ENCODE measurements around the gene NTM. TPM values are rescaled to one million over a fixed set of nuclear protein-coding genes. Genes with fewer than 3 reads are reported as not detected.
"Not testable (repeated sequence)": the region's sequence is repeated elsewhere in the genome, so short reads cannot be mapped to it uniquely, and the experiment has no call there.

The NTM gene
- total and polyA plus RNA-seq, 9 donors: 0.16 to 8.5 (median 0.55) TPM; not detected in 3

GRCh38 chr11:131909426-131910177, 539.2 kb downstream of the NTM start:
- TF ChIP-seq, protein P1, sequence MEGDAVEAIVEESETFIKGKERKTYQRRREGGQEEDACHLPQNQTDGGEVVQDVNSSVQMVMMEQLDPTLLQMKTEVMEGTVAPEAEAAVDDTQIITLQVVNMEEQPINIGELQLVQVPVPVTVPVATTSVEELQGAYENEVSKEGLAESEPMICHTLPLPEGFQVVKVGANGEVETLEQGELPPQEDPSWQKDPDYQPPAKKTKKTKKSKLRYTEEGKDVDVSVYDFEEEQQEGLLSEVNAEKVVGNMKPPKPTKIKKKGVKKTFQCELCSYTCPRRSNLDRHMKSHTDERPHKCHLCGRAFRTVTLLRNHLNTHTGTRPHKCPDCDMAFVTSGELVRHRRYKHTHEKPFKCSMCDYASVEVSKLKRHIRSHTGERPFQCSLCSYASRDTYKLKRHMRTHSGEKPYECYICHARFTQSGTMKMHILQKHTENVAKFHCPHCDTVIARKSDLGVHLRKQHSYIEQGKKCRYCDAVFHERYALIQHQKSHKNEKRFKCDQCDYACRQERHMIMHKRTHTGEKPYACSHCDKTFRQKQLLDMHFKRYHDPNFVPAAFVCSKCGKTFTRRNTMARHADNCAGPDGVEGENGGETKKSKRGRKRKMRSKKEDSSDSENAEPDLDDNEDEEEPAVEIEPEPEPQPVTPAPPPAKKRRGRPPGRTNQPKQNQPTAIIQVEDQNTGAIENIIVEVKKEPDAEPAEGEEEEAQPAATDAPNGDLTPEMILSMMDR (IDR thresholded peaks at IDR 0.05): no peak
- TF ChIP-seq EP300 (IDR thresholded peaks at IDR 0.05) (no peak), POLR2A (IDR thresholded peaks at IDR 0.05) (no peak)
- no peak for DNase-seq
- Histone ChIP-seq H3K9me3 (no peaks in the 10 kb centered on the region), H3K27me3 (no peaks in the 10 kb centered on the region), H3K27ac (no peak overlapping the region), H3K4me3 (no peak overlapping the region), H3K4me1 (ENCODE audit: insufficient read depth) (no peaks in the 10 kb centered on the region), H3K36me3 (no peaks in the 10 kb centered on the region)
- WGBS, 3 donors: 76 to 87% (median 81%) methylated on average over 10 of the region's 10 CpGs
- intact Hi-C loops (cut with DNase I): no loop called here

GRCh38 chr11:131910178-131910522, 539.7 kb downstream of the NTM start:
- Histone ChIP-seq H3K27ac (no peak overlapping the region), H3K27me3 (no peaks in the 10 kb centered on the region), H3K4me3 (no peak overlapping the region), H3K4me1 (ENCODE audit: insufficient read depth) (no peaks in the 10 kb centered on the region), H3K9me3 (no peaks in the 10 kb centered on the region), H3K36me3 (no peaks in the 10 kb centered on the region)
- intact Hi-C loops (cut with DNase I): no loop called here
- whole genome bisulfite sequencing, 3 donors: 5 to 8% (median 6%) methylated on average over 21 of the region's 21 CpGs
- no peak for DNase-seq
- no peak for TF ChIP-seq EP300 (IDR thresholded peaks at IDR 0.05)
- TF ChIP-seq POLR2A (IDR thresholded peaks at IDR 0.05): no peak
- TF ChIP-seq, protein P1 (IDR thresholded peaks at IDR 0.05): no peak

GRCh38 chr11:131910523-131911387, 540.3 kb downstream of the NTM start:
- WGBS, 3 donors: 0 to 3% (median 1%) methylated on average over 54 to 105 of the region's 105 CpGs
- Histone ChIP-seq H3K27me3 (no peaks in the 10 kb centered on the region), H3K4me1 (ENCODE audit: insufficient read depth) (no peaks in the 10 kb centered on the region), H3K27ac (no peak overlapping the region), H3K4me3 (no peak overlapping the region), H3K9me3 (no peaks in the 10 kb centered on the region), H3K36me3 (no peaks in the 10 kb centered on the region)
- TF ChIP-seq, protein P1 (IDR thresholded peaks at IDR 0.05): no peak
- no peak for TF ChIP-seq POLR2A (IDR thresholded peaks at IDR 0.05)
- TF ChIP-seq EP300 (IDR thresholded peaks at IDR 0.05): no peak
- DNase-seq: no peak
- intact Hi-C loops (cut with DNase I): no loop called here

DNA sequence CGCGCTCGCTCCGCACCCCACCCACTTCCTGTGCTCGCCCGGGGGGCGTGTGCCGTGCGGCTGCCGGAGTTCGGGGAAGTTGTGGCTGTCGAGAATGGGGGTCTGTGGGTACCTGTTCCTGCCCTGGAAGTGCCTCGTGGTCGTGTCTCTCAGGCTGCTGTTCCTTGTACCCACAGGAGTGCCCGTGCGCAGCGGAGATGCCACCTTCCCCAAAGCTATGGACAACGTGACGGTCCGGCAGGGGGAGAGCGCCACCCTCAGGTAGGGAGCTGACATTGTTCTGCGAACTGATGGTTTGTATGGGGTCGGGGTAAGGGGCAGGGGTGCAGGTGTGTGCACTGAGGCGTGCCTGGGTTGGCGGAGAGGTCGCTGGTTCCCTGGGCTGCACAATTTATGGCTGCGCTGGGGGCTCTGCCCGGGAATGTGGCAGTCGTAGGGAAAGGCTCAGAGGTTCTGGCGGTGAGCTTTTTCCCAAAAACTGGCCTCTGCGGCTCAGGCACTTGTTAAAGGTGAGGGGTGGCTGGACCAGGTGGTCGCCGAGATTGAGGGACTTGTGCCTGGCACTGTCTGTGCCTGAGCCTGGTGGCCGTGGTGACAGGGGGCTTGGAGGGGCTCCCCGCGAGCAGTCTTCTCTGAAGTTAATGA, 541.1 kb downstream of the NTM start:
- H3K9me3 ChIP-seq; H3K27me3 ChIP-seq; H3K36me3 ChIP-seq; DNase-seq; H3K27ac ChIP-seq; H3K4me3 ChIP-seq; H3K4me1 ChIP-seq (ENCODE audit: insufficient read depth); intact Hi-C loops (cut with DNase I): not testable (repeated sequence)
- WGBS, 3 donors: 11 to 17% (median 13%) methylated on average over 34 to 36 of the region's 36 CpGs
